Colonic mucosa (tissue), 4 donors: ENCODE data around the gene LAMTOR4. TPM values are rescaled to one million over a fixed set of nuclear protein-coding genes. Genes with fewer than 3 reads are reported as not detected.

Experiments used
- DNase-seq: peaks from one replicate; pipeline ENCODE4 v3.0.0-alpha.2; 2020
- H3K27ac ChIP-seq: fragments of 200-600 bp; one replicate; pipeline ENCODE4 v1.8.0; 2021
- H3K27me3 ChIP-seq: fragments of 200-600 bp; one replicate; pipeline ENCODE4 v1.8.0; 2021
- H3K36me3 ChIP-seq: fragments of 200-600 bp; one replicate; pipeline ENCODE4 v1.8.0; 2021
- H3K4me1 ChIP-seq: fragments of 200-600 bp; one replicate; pipeline ENCODE4 v1.8.0; 2021; ENCODE audit warnings: mild to moderate bottlenecking
- H3K4me3 ChIP-seq: fragments of 200-600 bp; one replicate; pipeline ENCODE4 v1.8.0; 2021
- H3K9ac ChIP-seq, 2 donors: one replicate each; pipeline ENCODE4 v1.7.0; 2013; ENCODE audit warnings: control low read depth in 2 of 2, low read depth in 2 of 2, low read length in 2 of 2
- H3K9me3 ChIP-seq: fragments of 200-600 bp; one replicate; pipeline ENCODE4 v1.8.0; 2021
- CTCF ChIP-seq: fragments of 200-600 bp; IDR thresholded peaks from one replicate; pipeline ENCODE4 v1.8.0; 2022; ENCODE audit warnings: antibody characterized with exemption, mild to moderate bottlenecking
- intact Hi-C: fragments of 100-400 bp; cut with DNase I; formaldehyde crosslinking; loops from one replicate; pipeline ENCODE4 v1.14.1; 2022
- total RNA-seq, 2 donors: library from RNA; stranded (reverse); fragmentation: NEBNext Ultra II Directional in 1 of 2; extraction: Animal tissue kit (Norgen Biotek cat#: 25700) in 1 of 2; gene quantifications; one replicate each; pipeline ENCODE4 v1.2.1, GENCODE V29; 2021
- donor health status: healthy.
- donor health status: DM: no; HTN: no; CAD: no.
- donor health status: DM: no; HTN: no; CAD: no.

LAMTOR4 gene
- total RNA-seq, 2 donors from 2014 or later, result 230 to 268 TPM

GRCh38 chr7:100119072-100119969 lies 29.4 kb upstream of the LAMTOR4 start, which contains the start of the genes CNPY4 and TAF6:
TSS of gene CNPY4 (plus strand) at chr7:100119634. CDS start at chr7:100119745, 111 bp downstream.
TSS of gene TAF6 (minus strand) at chr7:100119358. CDS start at chr7:100114209, 5,149 bp downstream.
- Histone ChIP-seq H3K4me1 (peaks cover 6% of the 10 kb centered on the region), H3K27ac (peak within 1 kb of the TSS; percentile 77), H3K9ac (peak within 1 kb of the TSS; percentile 52 to 70), H3K4me3 (peak within 1 kb of the TSS; percentile 79), H3K9me3 (no peaks in the 10 kb centered on the region), H3K27me3 (no peaks in the 10 kb centered on the region), H3K36me3 (no peaks in the 10 kb centered on the region)
- TF ChIP-seq CTCF, result no peak
- intact Hi-C loops, result no loop called here
- peak; percentile 96 for DNase-seq

GRCh38 chr7:100119970-100120732 lies 28.6 kb upstream of the LAMTOR4 start:
- Histone ChIP-seq H3K9me3 (no peaks in the 10 kb centered on the region), H3K27ac (peak overlapping the region; percentile 77), H3K4me3 (peak overlapping the region; percentile 79), H3K9ac (peak overlapping the region; percentile 36 to 70), H3K4me1 (peaks cover 11% of the 10 kb centered on the region), H3K27me3 (no peaks in the 10 kb centered on the region), H3K36me3 (no peaks in the 10 kb centered on the region)
- intact Hi-C loops, result no loop called here
- no peak for TF ChIP-seq CTCF
- peak; percentile 66 for DNase-seq

- peak overlapping the region; percentile 77 for H3K27ac ChIP-seq
- no peaks in the 10 kb centered on the region for H3K27me3 ChIP-seq
- no peak for TF ChIP-seq CTCF
- no peaks in the 10 kb centered on the region for H3K9me3 ChIP-seq
- no peak overlapping the region for H3K4me3 ChIP-seq
- peak overlapping the region; percentile 33 to 70 for H3K9ac ChIP-seq
- H3K36me3 ChIP-seq, result no peaks in the 10 kb centered on the region
- intact Hi-C loops, result no loop called here
- H3K4me1 ChIP-seq, result peaks cover 15% of the 10 kb centered on the region
- no peak for DNase-seq
Measured at GRCh38 chr7:100120733-100121036, 28.0 kb upstream of the LAMTOR4 start.

- Histone ChIP-seq H3K27ac (no peak overlapping the region), H3K4me1 (peaks cover 15% of the 10 kb centered on the region), H3K9ac (peak overlapping the region in 1 of 2 donors; percentile 61), H3K27me3 (no peaks in the 10 kb centered on the region), H3K9me3 (no peaks in the 10 kb centered on the region), H3K4me3 (no peak overlapping the region), H3K36me3 (no peaks in the 10 kb centered on the region)
- TF ChIP-seq CTCF, result no peak
- intact Hi-C loops, result no loop called here
- peak; percentile 56 for DNase-seq
Measured at GRCh38 chr7:100122067-100122466, 26.7 kb upstream of the LAMTOR4 start.

- no peak for DNase-seq
- Histone ChIP-seq H3K27ac (no peak overlapping the region), H3K4me1 (peaks cover 15% of the 10 kb centered on the region)
Measured at GRCh38 chr7:100122568-100122967, 26.1 kb upstream of the LAMTOR4 start.

More at GRCh38 chr7:100122568-100122967, 26.1 kb upstream of the LAMTOR4 start:
- no peaks in the 10 kb centered on the region for H3K36me3 ChIP-seq
- no peak for TF ChIP-seq CTCF
- H3K9me3 ChIP-seq, result no peaks in the 10 kb centered on the region
- intact Hi-C loops, result no loop called here
- H3K4me3 ChIP-seq, result no peak overlapping the region
- no peaks in the 10 kb centered on the region for H3K27me3 ChIP-seq
- H3K9ac ChIP-seq, result peak overlapping the region in 1 of 2 donors; percentile 61
